Activated naive CD4-positive, alpha-beta T cell treated with anti-CD3 and anti-CD28 coated beads, Interleukin-2, amount 50 U/mL, for 24 hours (primary cell): ENCODE measurements around the gene RASA3.

Experiments
- H3K27ac Mint-ChIP-seq: one replicate; pipeline ENCODE4 v1.8.0; 2021; ENCODE audit warnings: mild to moderate bottlenecking, mixed read lengths
- H3K27me3 Mint-ChIP-seq: one replicate; pipeline ENCODE4 v1.8.0; 2021; ENCODE audit warnings: mixed read lengths
- H3K36me3 Mint-ChIP-seq: one replicate; pipeline ENCODE4 v1.8.0; 2021; ENCODE audit warnings: mixed read lengths
- H3K4me1 Mint-ChIP-seq: one replicate; pipeline ENCODE4 v1.8.0; 2021; ENCODE audit warnings: mixed read lengths
- H3K4me3 Mint-ChIP-seq: one replicate; pipeline ENCODE4 v1.8.0; 2021; ENCODE audit warnings: mild to moderate bottlenecking, mixed read lengths
- H3K9me3 Mint-ChIP-seq: one replicate; pipeline ENCODE4 v1.8.0; 2021; ENCODE audit warnings: mixed read lengths

Gene RASA3

GRCh38 chr13:114048443-114048842, 84.0 kb downstream of the RASA3 start:
- Mint-ChIP-seq H3K36me3 (peaks cover 4% of the 10 kb centered on the region), H3K4me3 (no peak overlapping the region), H3K4me1 (peaks cover 61% of the 10 kb centered on the region), H3K9me3 (no peaks in the 10 kb centered on the region), H3K27me3 (no peaks in the 10 kb centered on the region), H3K27ac (no peak overlapping the region)

- peak overlapping the region; percentile 86 for H3K27ac Mint-ChIP-seq
- peak overlapping the region; percentile 49 for H3K4me3 Mint-ChIP-seq
- H3K4me1 Mint-ChIP-seq, result peaks cover 60% of the 10 kb centered on the region
- H3K27me3 Mint-ChIP-seq, result no peaks in the 10 kb centered on the region
- peaks cover 7% of the 10 kb centered on the region for H3K36me3 Mint-ChIP-seq
- H3K9me3 Mint-ChIP-seq, result no peaks in the 10 kb centered on the region
Observed at GRCh38 chr13:114047358-114047881, 85.0 kb downstream of the RASA3 start.

- H3K4me1 Mint-ChIP-seq, result peaks cover 58% of the 10 kb centered on the region
- peaks cover 7% of the 10 kb centered on the region for H3K36me3 Mint-ChIP-seq
- H3K9me3 Mint-ChIP-seq, result no peaks in the 10 kb centered on the region
- H3K27me3 Mint-ChIP-seq, result no peaks in the 10 kb centered on the region
- peak overlapping the region; percentile 90 for H3K27ac Mint-ChIP-seq
- H3K4me3 Mint-ChIP-seq, result no peak overlapping the region
Observed at GRCh38 chr13:114046431-114046975, 85.9 kb downstream of the RASA3 start.

- H3K27ac Mint-ChIP-seq, result peak overlapping the region; percentile 90
- no peaks in the 10 kb centered on the region for H3K27me3 Mint-ChIP-seq
- peaks cover 7% of the 10 kb centered on the region for H3K36me3 Mint-ChIP-seq
- H3K9me3 Mint-ChIP-seq, result no peaks in the 10 kb centered on the region
- H3K4me1 Mint-ChIP-seq, result peaks cover 53% of the 10 kb centered on the region
- H3K4me3 Mint-ChIP-seq, result no peak overlapping the region
Observed at GRCh38 chr13:114045113-114045735, 87.2 kb downstream of the RASA3 start.

- H3K36me3 Mint-ChIP-seq, result peaks cover 7% of the 10 kb centered on the region
- no peak overlapping the region for H3K4me3 Mint-ChIP-seq
- peak overlapping the region; percentile 90 for H3K27ac Mint-ChIP-seq
- peaks cover 50% of the 10 kb centered on the region for H3K4me1 Mint-ChIP-seq
- no peaks in the 10 kb centered on the region for H3K9me3 Mint-ChIP-seq
- no peaks in the 10 kb centered on the region for H3K27me3 Mint-ChIP-seq
Observed at GRCh38 chr13:114044486-114044885, 87.9 kb downstream of the RASA3 start.

GRCh38 chr13:114043421-114044053, 88.9 kb downstream of the RASA3 start:
- Mint-ChIP-seq H3K4me1 (peaks cover 43% of the 10 kb centered on the region), H3K4me3 (no peak overlapping the region), H3K9me3 (no peaks in the 10 kb centered on the region), H3K27ac (peak overlapping the region; percentile 94), H3K27me3 (no peaks in the 10 kb centered on the region), H3K36me3 (peaks cover 4% of the 10 kb centered on the region)

- H3K27ac Mint-ChIP-seq, result peak overlapping the region; percentile 94
- H3K4me1 Mint-ChIP-seq, result peaks cover 44% of the 10 kb centered on the region
- H3K27me3 Mint-ChIP-seq, result no peaks in the 10 kb centered on the region
- peaks cover 8% of the 10 kb centered on the region for H3K36me3 Mint-ChIP-seq
- H3K9me3 Mint-ChIP-seq, result no peaks in the 10 kb centered on the region
- no peak overlapping the region for H3K4me3 Mint-ChIP-seq
Observed at GRCh38 chr13:114042066-114042815, 90.2 kb downstream of the RASA3 start.

- no peak overlapping the region for H3K4me3 Mint-ChIP-seq
- H3K27ac Mint-ChIP-seq, result peak overlapping the region; percentile 51
- H3K9me3 Mint-ChIP-seq, result no peaks in the 10 kb centered on the region
- peaks cover 10% of the 10 kb centered on the region for H3K36me3 Mint-ChIP-seq
- no peaks in the 10 kb centered on the region for H3K27me3 Mint-ChIP-seq
- peaks cover 42% of the 10 kb centered on the region for H3K4me1 Mint-ChIP-seq
Observed at GRCh38 chr13:114041493-114041892, 90.9 kb downstream of the RASA3 start.

GRCh38 chr13:114039471-114040141, 92.8 kb downstream of the RASA3 start:
- H3K4me1 Mint-ChIP-seq, result peaks cover 28% of the 10 kb centered on the region
- peaks cover 10% of the 10 kb centered on the region for H3K36me3 Mint-ChIP-seq
- H3K27ac Mint-ChIP-seq, result peak overlapping the region; percentile 55
- H3K9me3 Mint-ChIP-seq, result no peaks in the 10 kb centered on the region
- no peaks in the 10 kb centered on the region for H3K27me3 Mint-ChIP-seq
- no peak overlapping the region for H3K4me3 Mint-ChIP-seq

- H3K36me3 Mint-ChIP-seq, result peaks cover 8% of the 10 kb centered on the region
- H3K27me3 Mint-ChIP-seq, result no peaks in the 10 kb centered on the region
- H3K4me1 Mint-ChIP-seq, result peaks cover 27% of the 10 kb centered on the region
- no peaks in the 10 kb centered on the region for H3K9me3 Mint-ChIP-seq
- H3K4me3 Mint-ChIP-seq, result no peak overlapping the region
- H3K27ac Mint-ChIP-seq, result peak overlapping the region; percentile 46
Observed at GRCh38 chr13:114038900-114039299, 93.5 kb downstream of the RASA3 start.

GRCh38 chr13:114038211-114038613, 94.2 kb downstream of the RASA3 start:
- no peaks in the 10 kb centered on the region for H3K27me3 Mint-ChIP-seq
- H3K9me3 Mint-ChIP-seq, result no peaks in the 10 kb centered on the region
- no peak overlapping the region for H3K27ac Mint-ChIP-seq
- H3K4me3 Mint-ChIP-seq, result no peak overlapping the region
- H3K4me1 Mint-ChIP-seq, result peaks cover 23% of the 10 kb centered on the region
- peaks cover 8% of the 10 kb centered on the region for H3K36me3 Mint-ChIP-seq

- no peaks in the 10 kb centered on the region for H3K27me3 Mint-ChIP-seq
- peaks cover 5% of the 10 kb centered on the region for H3K36me3 Mint-ChIP-seq
- no peaks in the 10 kb centered on the region for H3K9me3 Mint-ChIP-seq
Observed at GRCh38 chr13:114037674-114038073, 94.7 kb downstream of the RASA3 start.

GRCh38 chr13:114035583-114036531, 96.6 kb downstream of the RASA3 start:
- no peak overlapping the region for H3K4me3 Mint-ChIP-seq
- H3K4me1 Mint-ChIP-seq, result peaks cover 18% of the 10 kb centered on the region
- H3K27ac Mint-ChIP-seq, result peak overlapping the region; percentile 62
- H3K9me3 Mint-ChIP-seq, result no peaks in the 10 kb centered on the region
- H3K36me3 Mint-ChIP-seq, result peaks cover 5% of the 10 kb centered on the region
- no peaks in the 10 kb centered on the region for H3K27me3 Mint-ChIP-seq

More at GRCh38 chr13:114037674-114038073, 94.7 kb downstream of the RASA3 start:
- Mint-ChIP-seq H3K4me3 (no peak overlapping the region), H3K4me1 (peaks cover 20% of the 10 kb centered on the region), H3K27ac (peak overlapping the region; percentile 72)

GRCh38 chr13:114035186-114035582, 97.2 kb downstream of the RASA3 start:
- Mint-ChIP-seq H3K4me1 (peaks cover 23% of the 10 kb centered on the region), H3K9me3 (no peaks in the 10 kb centered on the region), H3K4me3 (no peak overlapping the region), H3K27ac (peak overlapping the region; percentile 31), H3K27me3 (no peaks in the 10 kb centered on the region), H3K36me3 (peaks cover 5% of the 10 kb centered on the region)
